Glutamatergic neuron (in vitro differentiated cells): ENCODE data around the gene ZCCHC2. TPM values are rescaled to one million over a fixed set of nuclear protein-coding genes. Genes with fewer than 3 reads are reported as not detected.

ENCODE experiments used
- DNase-seq: peaks from one replicate; pipeline ENCODE4 v3.0.0; 2022
- H3K27ac Mint-ChIP-seq: one replicate; pipeline ENCODE4 v1.8.0; 2020; ENCODE audit warnings: mild to moderate bottlenecking, mixed read lengths, inconsistent platforms; ENCODE audit not compliant: unreplicated experiment
- H3K27me3 Mint-ChIP-seq: one replicate; pipeline ENCODE4 v1.8.0; 2020; ENCODE audit warnings: mild to moderate bottlenecking, moderate library complexity, mixed read lengths, inconsistent platforms; ENCODE audit not compliant: unreplicated experiment
- H3K36me3 Mint-ChIP-seq: one replicate; pipeline ENCODE4 v1.8.0; 2020; ENCODE audit warnings: mild to moderate bottlenecking, mixed read lengths, inconsistent platforms; ENCODE audit not compliant: unreplicated experiment
- H3K4me1 Mint-ChIP-seq: one replicate; pipeline ENCODE4 v1.8.0; 2020; ENCODE audit warnings: mild to moderate bottlenecking, low read depth, mixed read lengths, inconsistent platforms; ENCODE audit not compliant: unreplicated experiment
- H3K4me3 Mint-ChIP-seq: one replicate; pipeline ENCODE4 v1.8.0; 2020; ENCODE audit warnings: mild to moderate bottlenecking, mixed read lengths, inconsistent platforms; ENCODE audit not compliant: unreplicated experiment
- H3K9me3 Mint-ChIP-seq: one replicate; pipeline ENCODE4 v1.8.0; 2020; ENCODE audit warnings: mild to moderate bottlenecking, moderate library complexity, mixed read lengths, inconsistent platforms; ENCODE audit not compliant: unreplicated experiment
- total RNA-seq: library from RNA; stranded (reverse); fragmentation: NEBNext Ultra II Directional; extraction: Animal tissue kit (Norgen Biotek cat#: 25700); gene quantifications from one replicate; pipeline ENCODE4 v1.2.1, GENCODE V29; 2021; ENCODE audit not compliant: unreplicated experiment
- TF ChIP-seq, protein P1 (sequence below): fragments of 200-600 bp; sonication (generic); IDR thresholded peaks from one replicate; pipeline ENCODE4 v1.5.0; 2021; ENCODE audit not compliant: partially characterized antibody, unreplicated experiment

The ZCCHC2 gene
- total RNA-seq, 1 donor from 2014 or later: 9.9 TPM

DNA sequence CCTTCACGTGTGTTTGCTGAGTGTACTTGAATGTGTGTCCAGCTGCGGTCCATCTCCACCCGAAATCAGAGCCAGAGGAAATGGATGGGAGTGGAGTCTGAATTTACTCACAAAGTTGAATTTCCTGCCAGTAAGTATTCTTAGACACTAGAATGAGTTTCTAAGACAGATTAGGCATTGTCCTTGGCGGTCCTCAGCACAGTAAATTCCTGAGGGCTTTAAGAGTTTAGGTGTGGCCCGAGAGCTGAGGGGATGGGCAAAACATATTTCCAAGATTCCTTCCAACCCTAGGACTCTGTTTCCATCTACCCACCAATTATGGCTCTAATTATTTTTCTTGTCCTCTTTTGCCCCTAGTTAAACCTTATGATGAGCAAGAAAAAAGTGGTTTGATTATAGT is 102.2 kb downstream of the ZCCHC2 start:
- no peak for DNase-seq

More for the DNA sequence above, 102.2 kb downstream of the ZCCHC2 start:
- no peak overlapping the region for H3K4me3 Mint-ChIP-seq
- TF ChIP-seq, protein P1, sequence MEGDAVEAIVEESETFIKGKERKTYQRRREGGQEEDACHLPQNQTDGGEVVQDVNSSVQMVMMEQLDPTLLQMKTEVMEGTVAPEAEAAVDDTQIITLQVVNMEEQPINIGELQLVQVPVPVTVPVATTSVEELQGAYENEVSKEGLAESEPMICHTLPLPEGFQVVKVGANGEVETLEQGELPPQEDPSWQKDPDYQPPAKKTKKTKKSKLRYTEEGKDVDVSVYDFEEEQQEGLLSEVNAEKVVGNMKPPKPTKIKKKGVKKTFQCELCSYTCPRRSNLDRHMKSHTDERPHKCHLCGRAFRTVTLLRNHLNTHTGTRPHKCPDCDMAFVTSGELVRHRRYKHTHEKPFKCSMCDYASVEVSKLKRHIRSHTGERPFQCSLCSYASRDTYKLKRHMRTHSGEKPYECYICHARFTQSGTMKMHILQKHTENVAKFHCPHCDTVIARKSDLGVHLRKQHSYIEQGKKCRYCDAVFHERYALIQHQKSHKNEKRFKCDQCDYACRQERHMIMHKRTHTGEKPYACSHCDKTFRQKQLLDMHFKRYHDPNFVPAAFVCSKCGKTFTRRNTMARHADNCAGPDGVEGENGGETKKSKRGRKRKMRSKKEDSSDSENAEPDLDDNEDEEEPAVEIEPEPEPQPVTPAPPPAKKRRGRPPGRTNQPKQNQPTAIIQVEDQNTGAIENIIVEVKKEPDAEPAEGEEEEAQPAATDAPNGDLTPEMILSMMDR: no peak
- peaks cover 2% of the 10 kb centered on the region for H3K9me3 Mint-ChIP-seq
- H3K36me3 Mint-ChIP-seq: no peaks in the 10 kb centered on the region
- no peak overlapping the region for H3K27ac Mint-ChIP-seq
- no peaks in the 10 kb centered on the region for H3K4me1 Mint-ChIP-seq
- H3K27me3 Mint-ChIP-seq: no peaks in the 10 kb centered on the region

Other genes starting within 250 kb of the ZCCHC2 start
- 1.2 TPM for gene TNFRSF11A, start 197.7 kb upstream of the ZCCHC2 start, total RNA-seq
- 14.0 TPM for gene PHLPP1, start 192.5 kb downstream of the ZCCHC2 start, total RNA-seq